CD4-positive, alpha-beta T cell (primary cell): ENCODE results near the gene VIPR2. TPM values are rescaled to one million over a fixed set of nuclear protein-coding genes. Genes with fewer than 3 reads are reported as not detected.
A peak's percentile ranks its signal among the peaks of the same experiment; 100 is the strongest.

Source experiments
- ATAC-seq: fragments of 200-7000 bp; cut with Tn5 transposase; one replicate; pipeline ENCODE4 v1.10.0; 2022; ENCODE audit warnings: mild to moderate bottlenecking; ENCODE audit not compliant: poor library complexity
- CTCF ChIA-PET: fragments of 350-600 bp; sonication (Branson Sonifier 250); formaldehyde crosslinking; loops from one replicate; lab custom pipeline; 2021; ENCODE audit warnings: antibody characterized with exemption, inconsistent platforms; lab: Charles Lee
- POLR2A ChIA-PET: fragments of 350-600 bp; sonication (Branson Sonifier 250); formaldehyde crosslinking; loops from one replicate; lab custom pipeline; 2021; ENCODE audit warnings: antibody characterized with exemption, inconsistent platforms; lab: Charles Lee
- DNase-seq, 14 experiments: peaks; one replicate each; pipeline ENCODE4 v3.0.0-alpha.2; 2013 to 2020; ENCODE audit warnings: mixed read lengths in 2 of 14
- H3K27ac ChIP-seq, 2 donors: one replicate each; pipeline versions ENCODE4 v1.5.1 to v1.7.0; 2013; ENCODE audit warnings: low read length in 2 of 2, low read depth in 1 of 2, mild to moderate bottlenecking in 1 of 2
- H3K27me3 ChIP-seq, 2 experiments: 1 replicate in 1 of 2; 2 replicates in 1 of 2; pipeline versions ENCODE4 v1.6.1 to v1.7.0; 2013; ENCODE audit warnings: low read length in 2 of 2, control low read depth in 1 of 2, mild to moderate bottlenecking in 1 of 2, moderate library complexity in 1 of 2; ENCODE audit not compliant: insufficient read depth in 2 of 2, control insufficient read depth in 1 of 2
- H3K36me3 ChIP-seq: one replicate; pipeline ENCODE4 v1.6.1; 2013; ENCODE audit warnings: low read length, control low read depth; ENCODE audit not compliant: insufficient read depth
- H3K4me1 ChIP-seq: one replicate; pipeline ENCODE4 v1.6.1; 2013; ENCODE audit warnings: low read length, control low read depth; ENCODE audit not compliant: insufficient read depth
- H3K4me3 ChIP-seq: one replicate; pipeline ENCODE4 v1.5.1; 2013; ENCODE audit warnings: mild to moderate bottlenecking, low read length, moderate library complexity
- H3K9me3 ChIP-seq, 2 experiments: 1 replicate in 1 of 2; 2 replicates in 1 of 2; pipeline versions ENCODE4 v1.6.1 to v1.7.0; 2013; ENCODE audit warnings: low read length in 2 of 2, mild to moderate bottlenecking in 2 of 2, control low read depth in 1 of 2, moderate library complexity in 1 of 2; ENCODE audit not compliant: control insufficient read depth in 1 of 2, insufficient read depth in 1 of 2
- H3K27ac Mint-ChIP-seq: one replicate; pipeline ENCODE4 v1.8.0; 2020; ENCODE audit warnings: mixed read lengths
- H3K27me3 Mint-ChIP-seq: one replicate; pipeline ENCODE4 v1.8.0; 2021; ENCODE audit warnings: mixed read lengths
- H3K36me3 Mint-ChIP-seq: one replicate; pipeline ENCODE4 v1.8.0; 2021; ENCODE audit warnings: low read depth, mixed read lengths
- H3K4me1 Mint-ChIP-seq: one replicate; pipeline ENCODE4 v1.8.0; 2021; ENCODE audit warnings: low read depth, mixed read lengths
- H3K4me3 Mint-ChIP-seq: one replicate; pipeline ENCODE4 v1.8.0; 2020; ENCODE audit warnings: mild to moderate bottlenecking, mixed read lengths
- H3K9me3 Mint-ChIP-seq: one replicate; pipeline ENCODE4 v1.8.0; 2020; ENCODE audit warnings: mixed read lengths
- intact Hi-C, 2 experiments: fragments of 100-400 bp; cut with DNase I in 1 of 2; cut with micrococcal nuclease in 1 of 2; formaldehyde crosslinking; loops; one replicate each; pipeline versions ENCODE4 v1.15.1 to v1.9.0; 2023 to 2025; cut with DNase I, micrococcal nuclease
- total RNA-seq, 174 experiments: library from RNA in 2 of 174; stranded (reverse) in 2 of 174; gene quantifications; one replicate each; pipeline ENCODE4 v1.2.3 and lab custom pipeline; 2021 to 2026
- TF ChIP-seq, protein P1 (sequence below): fragments of 200-600 bp; IDR thresholded peaks from one replicate; pipeline ENCODE4 v1.8.0; 2022; ENCODE audit warnings: antibody characterized with exemption, mild to moderate bottlenecking

Gene VIPR2
- total RNA-seq, 2 experiments from 2014 or later, result 0.59 to 0.80 TPM

DNA sequence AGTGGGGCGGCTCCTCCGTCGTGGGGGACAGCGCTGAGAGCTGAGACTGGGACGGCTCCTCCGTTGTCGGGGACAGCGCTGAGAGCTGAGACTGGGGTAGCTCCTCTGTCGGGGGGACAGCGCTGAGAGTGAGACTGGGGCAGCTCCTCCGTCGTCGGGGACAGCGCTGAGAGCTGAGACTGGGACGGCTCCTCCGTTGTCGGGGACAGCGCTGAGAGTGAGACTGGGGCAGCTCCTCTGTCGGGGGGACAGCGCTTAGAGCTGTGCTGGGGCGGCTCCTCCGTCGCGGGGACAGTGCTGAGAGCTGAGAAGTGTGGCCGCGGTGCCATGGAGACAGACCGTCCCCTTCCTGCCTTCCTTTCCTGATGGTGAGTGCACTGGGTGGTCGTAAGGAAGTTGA is 151.9 kb downstream of the VIPR2 start:
- ChIA-PET POLR2A (interaction anchor here (0.6 to 0.9 kb wide), 2 partner anchors 16 to 22 kb away, joined by 3 read pairs; no protein-coding TSS in a partner anchor), CTCF (no interaction called here)
- Mint-ChIP-seq H3K4me3 (peak overlapping the region; percentile 54), H3K9me3 (peaks cover 3% of the 10 kb centered on the region), H3K27ac (peak overlapping the region; percentile 76), H3K27me3 (peaks cover 47% of the 10 kb centered on the region), H3K36me3 (no peaks in the 10 kb centered on the region), H3K4me1 (peaks cover 23% of the 10 kb centered on the region)
- intact Hi-C loops, result loop anchor here in 1 of 2 experiments (2.0 kb wide), 1 partner anchor 16 kb away; no protein-coding TSS in a partner anchor
- peaks cover 13% of the 10 kb centered on the region for H3K4me1 ChIP-seq
- no peaks in the 10 kb centered on the region for H3K36me3 ChIP-seq
- H3K4me3 ChIP-seq, result no peak overlapping the region
- peaks cover 13 to 19% of the 10 kb centered on the region in 2 experiments for H3K27me3 ChIP-seq
- no peak for ATAC-seq
- TF ChIP-seq, protein P1, sequence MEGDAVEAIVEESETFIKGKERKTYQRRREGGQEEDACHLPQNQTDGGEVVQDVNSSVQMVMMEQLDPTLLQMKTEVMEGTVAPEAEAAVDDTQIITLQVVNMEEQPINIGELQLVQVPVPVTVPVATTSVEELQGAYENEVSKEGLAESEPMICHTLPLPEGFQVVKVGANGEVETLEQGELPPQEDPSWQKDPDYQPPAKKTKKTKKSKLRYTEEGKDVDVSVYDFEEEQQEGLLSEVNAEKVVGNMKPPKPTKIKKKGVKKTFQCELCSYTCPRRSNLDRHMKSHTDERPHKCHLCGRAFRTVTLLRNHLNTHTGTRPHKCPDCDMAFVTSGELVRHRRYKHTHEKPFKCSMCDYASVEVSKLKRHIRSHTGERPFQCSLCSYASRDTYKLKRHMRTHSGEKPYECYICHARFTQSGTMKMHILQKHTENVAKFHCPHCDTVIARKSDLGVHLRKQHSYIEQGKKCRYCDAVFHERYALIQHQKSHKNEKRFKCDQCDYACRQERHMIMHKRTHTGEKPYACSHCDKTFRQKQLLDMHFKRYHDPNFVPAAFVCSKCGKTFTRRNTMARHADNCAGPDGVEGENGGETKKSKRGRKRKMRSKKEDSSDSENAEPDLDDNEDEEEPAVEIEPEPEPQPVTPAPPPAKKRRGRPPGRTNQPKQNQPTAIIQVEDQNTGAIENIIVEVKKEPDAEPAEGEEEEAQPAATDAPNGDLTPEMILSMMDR, result no peak
- DNase-seq, result no peak
- no peak overlapping the region for H3K27ac ChIP-seq
- H3K9me3 ChIP-seq, result peaks cover 0 to 31% of the 10 kb centered on the region in 2 experiments

DNA sequence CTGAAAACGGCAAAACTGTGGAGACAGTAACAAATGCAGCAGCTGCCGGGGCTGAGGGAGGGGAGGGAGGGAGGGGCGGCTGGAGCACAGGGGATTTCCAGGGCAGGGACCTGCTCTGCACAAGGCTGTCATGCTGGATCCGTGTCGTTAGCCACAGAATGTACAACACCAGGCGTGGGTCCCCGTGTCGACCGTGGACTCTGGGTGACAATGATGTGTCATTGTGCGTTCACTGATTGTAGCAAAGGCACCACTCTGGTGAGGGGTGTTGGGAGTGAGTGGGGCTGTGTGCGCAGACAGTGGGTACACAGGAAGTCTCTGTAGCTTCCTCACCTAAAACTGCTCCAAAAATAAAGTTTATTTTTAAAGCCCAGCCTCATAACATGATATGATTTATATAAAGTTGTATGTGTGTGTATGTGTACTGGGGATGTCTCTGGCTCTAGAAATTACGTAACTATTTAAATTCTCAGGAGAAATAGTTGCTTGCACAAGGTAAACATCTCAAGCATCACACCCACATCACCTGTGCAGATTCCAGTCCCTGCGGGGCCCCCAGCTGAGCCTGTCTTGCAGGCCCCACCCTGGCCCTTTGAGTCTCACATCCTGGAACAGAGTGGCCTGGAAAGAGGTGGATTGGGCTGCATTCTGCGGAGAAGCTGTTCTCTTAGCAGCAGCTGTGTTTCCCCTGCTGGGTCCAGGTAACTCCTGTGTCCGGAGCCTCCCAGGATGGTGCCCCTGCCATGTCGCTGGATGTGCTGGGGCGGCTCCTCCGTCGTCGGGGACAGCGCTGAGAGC is 152.6 kb downstream of the VIPR2 start:
- Mint-ChIP-seq H3K27me3 (peaks cover 47% of the 10 kb centered on the region), H3K9me3 (peaks cover 3% of the 10 kb centered on the region), H3K27ac (peak overlapping the region; percentile 74), H3K4me3 (peak overlapping the region; percentile 49), H3K4me1 (peaks cover 23% of the 10 kb centered on the region), H3K36me3 (no peaks in the 10 kb centered on the region)
- peak; percentile 92 for ATAC-seq
- DNase-seq, result peak in 6 of 14 experiments; percentile 19 to 77 (median 38)
- Histone ChIP-seq H3K27me3 (peaks cover 14 to 19% of the 10 kb centered on the region in 2 experiments), H3K36me3 (no peaks in the 10 kb centered on the region), H3K9me3 (peaks cover 0 to 24% of the 10 kb centered on the region in 2 experiments), H3K4me3 (no peak overlapping the region), H3K4me1 (peaks cover 13% of the 10 kb centered on the region), H3K27ac (no peak overlapping the region)
- TF ChIP-seq, protein P1, result no peak
- ChIA-PET POLR2A (interaction anchor here (0.9 kb wide), 1 partner anchor 15 kb away, joined by 3 read pairs; no protein-coding TSS in a partner anchor), CTCF (interaction anchor here (1.2 kb wide), 1 partner anchor 15 kb away, joined by 5 read pairs; no protein-coding TSS in a partner anchor)
- intact Hi-C loops, result loop anchor here in 1 of 2 experiments (2.0 kb wide), 1 partner anchor 15 kb away; no protein-coding TSS in a partner anchor

DNA sequence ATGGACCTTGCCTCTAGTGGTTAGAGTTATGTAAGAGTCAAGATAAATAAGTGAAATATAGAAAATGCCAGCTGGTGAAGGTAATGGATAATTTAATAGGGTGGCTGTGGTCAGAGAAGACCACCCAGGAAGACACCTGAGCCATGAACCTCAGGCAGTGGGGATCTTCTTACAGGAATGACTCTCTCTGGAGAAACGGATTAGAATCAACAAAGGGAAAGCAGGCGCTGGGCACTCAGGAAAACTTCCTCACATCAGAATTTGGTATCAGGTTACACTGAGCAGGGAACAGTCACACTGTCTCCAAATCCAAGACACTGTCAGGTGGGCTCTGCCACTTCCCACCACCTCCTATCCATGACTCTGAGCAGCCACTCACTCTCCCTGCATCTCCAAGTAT is 155.7 kb downstream of the VIPR2 start:
- TF ChIP-seq, protein P1, result no peak
- Mint-ChIP-seq H3K36me3 (peaks cover 6% of the 10 kb centered on the region), H3K9me3 (peaks cover 7% of the 10 kb centered on the region), H3K27ac (no peak overlapping the region), H3K4me3 (no peak overlapping the region), H3K27me3 (peaks cover 32% of the 10 kb centered on the region), H3K4me1 (peaks cover 23% of the 10 kb centered on the region)
- Histone ChIP-seq H3K4me3 (no peak overlapping the region), H3K27ac (no peak overlapping the region), H3K27me3 (peaks cover 18 to 19% of the 10 kb centered on the region in 2 experiments), H3K36me3 (no peaks in the 10 kb centered on the region), H3K4me1 (peaks cover 13% of the 10 kb centered on the region), H3K9me3 (peaks cover 0 to 13% of the 10 kb centered on the region in 2 experiments)
- ChIA-PET CTCF (no interaction called here), POLR2A (no interaction called here)
- ATAC-seq (no peak), DNase-seq (no peak)
- intact Hi-C loops, result no loop called here
